Right atrium auricular region (tissue), 2 donors: Measurements from ENCODE around the gene SMCHD1. TPM values are rescaled to one million over a fixed set of nuclear protein-coding genes. Genes with fewer than 3 reads are reported as not detected.

Experiments used
- DNase-seq: peaks from one replicate; pipeline ENCODE4 v3.0.0-alpha.2; 2019; ENCODE audit warnings: low spot score
- H3K27ac ChIP-seq, 2 donors: fragments of 200-600 bp; sonication (generic); 1 replicate in 1 of 2; 2 replicates in 1 of 2; pipeline ENCODE4 v1.5.1; 2016 to 2019
- H3K27me3 ChIP-seq, 2 donors: fragments of 200-600 bp; sonication (generic); one replicate each; pipeline versions ENCODE4 v1.5.1 to v1.6.0; 2017 to 2019
- H3K36me3 ChIP-seq: fragments of 200-600 bp; sonication (generic); one replicate; pipeline ENCODE4 v1.5.1; 2016
- H3K4me1 ChIP-seq, 2 donors: fragments of 200-600 bp; sonication (generic); one replicate each; pipeline versions ENCODE4 v1.5.1 to v1.6.0; 2017 to 2019
- H3K4me3 ChIP-seq, 2 donors: fragments of 200-600 bp; sonication (generic); 1 replicate in 1 of 2; 2 replicates in 1 of 2; pipeline ENCODE4 v1.5.1; 2017 to 2019; ENCODE audit warnings: mild to moderate bottlenecking in 1 of 2, moderate library complexity in 1 of 2
- H3K9me3 ChIP-seq, 2 donors: fragments of 200-600 bp; sonication (generic); one replicate each; pipeline ENCODE4 v1.5.1; 2019
- total RNA-seq, 2 donors: library from RNA; depleted of rRNA; stranded (reverse); fragments of >200 nt; gene quantifications; one replicate each; pipeline ENCODE4 v1.1.0, GENCODE V29; 2016
- TF ChIP-seq, protein P1 (sequence below), 2 donors: fragments of 200-600 bp; sonication (generic); IDR thresholded peaks; one replicate each; pipeline ENCODE4 v1.5.1; 2019; ENCODE audit warnings: antibody characterized with exemption in 2 of 2

The SMCHD1 gene
- total RNA-seq, 2 donors from 2014 or later: 27.8 to 34.0 TPM

DNA sequence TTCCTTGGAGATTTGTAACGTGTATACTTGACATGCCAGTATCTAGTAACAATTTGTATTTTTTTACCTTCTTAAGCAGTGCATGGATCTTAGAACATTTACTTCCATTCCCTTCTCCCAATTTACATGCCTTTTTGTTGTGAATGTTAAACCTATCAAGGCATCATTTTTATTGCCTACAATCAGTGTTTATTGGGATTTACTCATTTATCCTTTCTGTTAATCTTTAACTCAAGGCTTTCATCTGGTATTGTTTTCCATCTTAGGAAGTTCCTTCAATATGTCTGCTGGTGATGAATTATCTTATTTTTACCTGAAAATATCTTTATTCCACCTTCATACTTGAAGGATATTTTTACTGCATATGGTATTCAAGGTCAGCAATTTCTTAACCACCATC is 102.8 kb downstream of the SMCHD1 start:
- TF ChIP-seq, protein P1, sequence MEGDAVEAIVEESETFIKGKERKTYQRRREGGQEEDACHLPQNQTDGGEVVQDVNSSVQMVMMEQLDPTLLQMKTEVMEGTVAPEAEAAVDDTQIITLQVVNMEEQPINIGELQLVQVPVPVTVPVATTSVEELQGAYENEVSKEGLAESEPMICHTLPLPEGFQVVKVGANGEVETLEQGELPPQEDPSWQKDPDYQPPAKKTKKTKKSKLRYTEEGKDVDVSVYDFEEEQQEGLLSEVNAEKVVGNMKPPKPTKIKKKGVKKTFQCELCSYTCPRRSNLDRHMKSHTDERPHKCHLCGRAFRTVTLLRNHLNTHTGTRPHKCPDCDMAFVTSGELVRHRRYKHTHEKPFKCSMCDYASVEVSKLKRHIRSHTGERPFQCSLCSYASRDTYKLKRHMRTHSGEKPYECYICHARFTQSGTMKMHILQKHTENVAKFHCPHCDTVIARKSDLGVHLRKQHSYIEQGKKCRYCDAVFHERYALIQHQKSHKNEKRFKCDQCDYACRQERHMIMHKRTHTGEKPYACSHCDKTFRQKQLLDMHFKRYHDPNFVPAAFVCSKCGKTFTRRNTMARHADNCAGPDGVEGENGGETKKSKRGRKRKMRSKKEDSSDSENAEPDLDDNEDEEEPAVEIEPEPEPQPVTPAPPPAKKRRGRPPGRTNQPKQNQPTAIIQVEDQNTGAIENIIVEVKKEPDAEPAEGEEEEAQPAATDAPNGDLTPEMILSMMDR (IDR thresholded peaks at IDR 0.05): no peak
- no peak for DNase-seq
- H3K9me3 ChIP-seq: no peaks in the 10 kb centered on the region
- no peak overlapping the region for H3K4me3 ChIP-seq
- no peaks in the 10 kb centered on the region for H3K4me1 ChIP-seq
- no peaks in the 10 kb centered on the region for H3K27me3 ChIP-seq
- peaks cover 39% of the 10 kb centered on the region for H3K36me3 ChIP-seq
- H3K27ac ChIP-seq: no peak overlapping the region

- no peaks in the 10 kb centered on the region for H3K9me3 ChIP-seq
- no peak overlapping the region for H3K4me3 ChIP-seq
- no peaks in the 10 kb centered on the region for H3K4me1 ChIP-seq
- TF ChIP-seq, protein P1 (IDR thresholded peaks at IDR 0.05): no peak
- no peaks in the 10 kb centered on the region for H3K27me3 ChIP-seq
- H3K27ac ChIP-seq: no peak overlapping the region
- H3K36me3 ChIP-seq: peaks cover 89% of the 10 kb centered on the region
- no peak for DNase-seq
Observed at GRCh38 chr18:2774669-2775068, 119.1 kb downstream of the SMCHD1 start.

DNA sequence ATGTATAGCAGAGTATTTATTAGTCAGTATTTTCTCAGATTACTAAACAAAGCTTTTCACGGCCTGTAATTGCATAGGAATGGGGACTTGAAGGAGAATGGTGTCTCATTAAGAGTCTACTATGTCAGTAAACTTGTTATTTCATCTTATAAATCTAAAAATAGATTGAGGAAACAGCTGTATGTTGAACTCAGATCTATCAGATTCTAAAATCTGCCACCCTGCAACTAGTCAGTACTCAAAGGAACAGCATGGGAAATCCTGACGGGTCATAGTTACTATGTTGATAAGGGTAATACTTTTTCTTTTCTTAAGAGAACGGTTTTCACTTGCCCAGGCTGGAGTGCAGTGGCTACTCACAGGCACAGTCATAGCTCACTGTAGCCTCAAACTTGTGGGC is 121.1 kb downstream of the SMCHD1 start:
- no peak overlapping the region for H3K4me3 ChIP-seq
- TF ChIP-seq, protein P1 (IDR thresholded peaks at IDR 0.05): no peak
- no peaks in the 10 kb centered on the region for H3K4me1 ChIP-seq
- H3K27me3 ChIP-seq: no peaks in the 10 kb centered on the region
- H3K27ac ChIP-seq: no peak overlapping the region
- peaks cover 82% of the 10 kb centered on the region for H3K36me3 ChIP-seq
- no peaks in the 10 kb centered on the region for H3K9me3 ChIP-seq
- DNase-seq: no peak

- Histone ChIP-seq H3K4me1 (no peaks in the 10 kb centered on the region), H3K27me3 (no peaks in the 10 kb centered on the region), H3K36me3 (peaks cover 75% of the 10 kb centered on the region), H3K27ac (no peak overlapping the region), H3K4me3 (no peak overlapping the region), H3K9me3 (no peaks in the 10 kb centered on the region)
- TF ChIP-seq, protein P1 (IDR thresholded peaks at IDR 0.05): no peak
- DNase-seq: no peak
Observed at GRCh38 chr18:2777241-2777640, 121.7 kb downstream of the SMCHD1 start.

DNA sequence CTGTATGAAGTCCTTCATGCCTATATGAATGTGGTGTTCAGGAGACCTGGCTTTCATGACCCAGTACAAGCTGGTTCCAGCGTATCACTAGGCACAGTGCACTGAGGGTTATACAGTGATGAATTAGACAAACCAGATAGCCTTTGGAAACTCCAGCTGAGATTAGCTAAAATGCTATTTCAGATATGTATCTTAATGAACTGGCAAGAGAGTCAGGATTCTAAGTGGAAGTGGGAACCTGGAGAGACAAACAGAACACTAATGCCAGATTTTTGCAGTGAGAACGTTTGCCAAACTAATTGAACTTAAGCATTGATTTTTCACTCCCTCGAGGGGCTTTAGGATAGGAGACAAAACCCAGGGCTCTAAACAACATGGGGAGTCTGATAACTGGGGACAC is 125.2 kb downstream of the SMCHD1 start:
- H3K4me3 ChIP-seq: no peak overlapping the region
- no peaks in the 10 kb centered on the region for H3K4me1 ChIP-seq
- no peaks in the 10 kb centered on the region for H3K9me3 ChIP-seq
- TF ChIP-seq, protein P1 (IDR thresholded peaks at IDR 0.05): no peak
- H3K27ac ChIP-seq: no peak overlapping the region
- peaks cover 69% of the 10 kb centered on the region for H3K36me3 ChIP-seq
- DNase-seq: no peak
- H3K27me3 ChIP-seq: no peaks in the 10 kb centered on the region

DNA sequence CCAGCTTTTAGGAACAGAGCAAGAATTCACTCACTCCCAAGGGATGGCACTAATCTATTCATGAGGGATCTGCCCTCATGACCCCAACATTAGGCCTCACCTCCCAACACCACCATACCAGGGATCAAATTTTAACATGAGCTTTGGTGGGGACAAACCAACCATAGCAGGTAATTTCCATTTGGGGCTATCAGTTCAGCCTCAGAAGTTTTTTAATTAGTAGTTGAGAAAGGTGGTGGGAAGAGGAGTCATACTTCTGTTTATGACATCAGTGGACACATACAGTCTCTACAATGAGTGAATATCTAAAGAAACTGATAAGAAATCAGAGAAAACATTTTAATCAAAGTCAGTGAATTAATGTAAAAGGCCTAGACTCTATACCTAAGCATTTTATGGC is 131.7 kb downstream of the SMCHD1 start:
- no peaks in the 10 kb centered on the region for H3K27me3 ChIP-seq
- peaks cover 54% of the 10 kb centered on the region for H3K36me3 ChIP-seq
- TF ChIP-seq, protein P1 (IDR thresholded peaks at IDR 0.05): no peak
- no peak overlapping the region for H3K4me3 ChIP-seq
- H3K9me3 ChIP-seq: no peaks in the 10 kb centered on the region
- H3K4me1 ChIP-seq: no peaks in the 10 kb centered on the region
- no peak for DNase-seq
- no peak overlapping the region for H3K27ac ChIP-seq
